ENCODE data around the gene TAOK3. TPM values are rescaled to one million over a fixed set of nuclear protein-coding genes. Genes with fewer than 3 reads are reported as not detected.

The TAOK3 gene
- polyA plus RNA-seq, 1 experiment = 18.3 TPM

DNA sequence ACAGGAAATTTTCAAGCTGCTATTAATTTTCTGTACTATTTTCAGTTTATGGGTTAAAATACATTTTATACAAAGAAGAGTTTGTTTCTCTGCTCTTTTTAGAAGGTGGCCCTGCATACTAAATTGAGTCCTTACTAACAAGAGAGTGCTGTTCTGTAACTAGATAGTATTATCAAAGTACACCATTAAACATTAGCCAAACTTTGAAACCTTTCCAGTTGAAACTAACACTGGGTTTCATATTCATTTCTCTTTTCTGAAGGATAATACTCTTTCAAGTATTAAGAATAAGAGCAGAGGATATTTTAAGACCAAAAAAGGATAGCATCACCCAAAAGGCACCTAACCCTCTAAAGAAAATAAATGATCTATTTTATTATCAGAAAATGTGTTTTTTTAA, 189.6 kb downstream of the TAOK3 start:
- Histone ChIP-seq H3K36me3 (ENCODE audit: control insufficient read depth, insufficient read depth, low read length) (peaks cover 5% of the 10 kb centered on the region), H3K27me3 (ENCODE audit: control insufficient read depth, insufficient read depth, low read length) (no peaks in the 10 kb centered on the region), H3K4me3 (ENCODE audit: low read depth, low read length) (no peak overlapping the region)
- CTCF ChIA-PET = interaction anchor here (0.7 to 9.3 kb wide), 4 partner anchors 13 to 205 kb away, joined by 3 to 226 read pairs (median 4); partner anchors contain the start of genes SUDS3 and TAOK3
- DNase-seq (ENCODE audit: low read depth) = no peak
- POLR2A ChIA-PET = interaction anchor here (0.7 kb wide), 1 partner anchor 18 kb away, joined by 3 read pairs; no protein-coding TSS in a partner anchor
- TF ChIP-seq, protein P1, sequence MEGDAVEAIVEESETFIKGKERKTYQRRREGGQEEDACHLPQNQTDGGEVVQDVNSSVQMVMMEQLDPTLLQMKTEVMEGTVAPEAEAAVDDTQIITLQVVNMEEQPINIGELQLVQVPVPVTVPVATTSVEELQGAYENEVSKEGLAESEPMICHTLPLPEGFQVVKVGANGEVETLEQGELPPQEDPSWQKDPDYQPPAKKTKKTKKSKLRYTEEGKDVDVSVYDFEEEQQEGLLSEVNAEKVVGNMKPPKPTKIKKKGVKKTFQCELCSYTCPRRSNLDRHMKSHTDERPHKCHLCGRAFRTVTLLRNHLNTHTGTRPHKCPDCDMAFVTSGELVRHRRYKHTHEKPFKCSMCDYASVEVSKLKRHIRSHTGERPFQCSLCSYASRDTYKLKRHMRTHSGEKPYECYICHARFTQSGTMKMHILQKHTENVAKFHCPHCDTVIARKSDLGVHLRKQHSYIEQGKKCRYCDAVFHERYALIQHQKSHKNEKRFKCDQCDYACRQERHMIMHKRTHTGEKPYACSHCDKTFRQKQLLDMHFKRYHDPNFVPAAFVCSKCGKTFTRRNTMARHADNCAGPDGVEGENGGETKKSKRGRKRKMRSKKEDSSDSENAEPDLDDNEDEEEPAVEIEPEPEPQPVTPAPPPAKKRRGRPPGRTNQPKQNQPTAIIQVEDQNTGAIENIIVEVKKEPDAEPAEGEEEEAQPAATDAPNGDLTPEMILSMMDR (IDR thresholded peaks at IDR 0.05; ENCODE audit: insufficient read depth, low read depth, low read length) = no peak

DNA sequence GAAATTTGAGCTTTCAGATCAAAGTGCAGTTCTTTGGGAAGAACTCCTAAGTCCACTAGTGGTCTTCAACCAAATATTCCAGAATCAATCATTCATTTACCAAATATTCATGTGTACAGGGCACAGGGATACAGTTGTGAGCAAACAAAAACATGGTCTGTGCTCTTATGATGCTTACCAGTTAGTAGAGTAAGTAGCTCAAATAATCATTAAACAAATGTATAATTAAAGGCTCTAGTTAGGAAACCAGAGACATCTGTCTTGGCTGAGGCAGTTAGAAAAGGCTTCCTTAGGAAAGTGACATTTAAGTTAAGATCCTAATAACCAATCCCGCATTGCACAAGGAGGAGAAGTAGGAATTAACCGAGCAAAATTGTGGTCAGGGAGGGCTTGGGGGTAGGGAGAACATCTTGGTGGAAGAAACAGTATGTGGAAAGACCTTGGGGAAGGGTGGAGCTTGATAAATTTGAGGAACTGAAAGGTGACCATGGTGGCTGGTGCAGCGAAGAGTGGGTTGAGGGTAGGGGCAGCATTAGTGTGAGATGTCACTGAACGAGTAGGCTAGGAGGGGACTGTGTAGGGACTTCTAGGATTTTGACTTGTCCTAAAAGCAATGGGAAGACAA, 196.8 kb downstream of the TAOK3 start:
- Histone ChIP-seq H3K27me3 (ENCODE audit: control insufficient read depth, insufficient read depth, low read length) (no peaks in the 10 kb centered on the region), H3K4me3 (ENCODE audit: low read depth, low read length) (no peak overlapping the region), H3K36me3 (ENCODE audit: control insufficient read depth, insufficient read depth, low read length) (peaks cover 10% of the 10 kb centered on the region)
- TF ChIP-seq, protein P1 (IDR thresholded peaks at IDR 0.05; ENCODE audit: insufficient read depth, low read depth, low read length) = no peak
- POLR2A ChIA-PET = no interaction called here
- CTCF ChIA-PET = interaction anchor here (0.7 to 2.7 kb wide), 7 partner anchors 8 to 301 kb away, joined by 3 to 20 read pairs (median 3); partner anchors contain the start of gene SUDS3
- DNase-seq (ENCODE audit: low read depth) = no peak

DNA sequence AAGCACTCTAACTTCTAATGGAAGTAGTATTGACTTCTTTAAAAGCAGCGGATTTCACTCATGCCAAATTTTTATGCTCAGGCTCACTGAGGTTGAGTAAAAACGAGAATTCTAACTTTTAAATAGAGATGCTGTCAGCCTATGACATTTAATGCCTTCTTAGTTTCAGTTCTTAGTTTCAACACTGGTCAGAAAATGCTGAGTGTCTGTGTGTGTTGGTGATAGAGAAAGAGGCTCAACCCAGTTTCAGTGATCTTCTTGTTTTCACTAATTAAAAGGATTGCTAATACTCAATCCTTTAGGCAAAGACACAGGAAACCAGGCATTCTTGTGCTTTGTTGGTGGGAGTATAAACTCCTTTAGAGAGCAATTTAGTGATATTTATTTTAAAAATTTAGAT, 205.8 kb downstream of the TAOK3 start:
- Histone ChIP-seq H3K27me3 (ENCODE audit: control insufficient read depth, insufficient read depth, low read length) (no peaks in the 10 kb centered on the region), H3K4me3 (ENCODE audit: low read depth, low read length) (no peak overlapping the region), H3K36me3 (ENCODE audit: control insufficient read depth, insufficient read depth, low read length) (peaks cover 2% of the 10 kb centered on the region; the same call in 1 of the 2 replicates)
- TF ChIP-seq, protein P1 (IDR thresholded peaks at IDR 0.05; ENCODE audit: insufficient read depth, low read depth, low read length) = no peak
- ChIA-PET POLR2A (no interaction called here), CTCF (interaction anchor here (1.4 to 5.9 kb wide), 3 partner anchors 9 to 210 kb away, joined by 3 to 53 read pairs (median 6); partner anchors contain the start of gene SUDS3)
- no peak for DNase-seq (ENCODE audit: low read depth)

DNA sequence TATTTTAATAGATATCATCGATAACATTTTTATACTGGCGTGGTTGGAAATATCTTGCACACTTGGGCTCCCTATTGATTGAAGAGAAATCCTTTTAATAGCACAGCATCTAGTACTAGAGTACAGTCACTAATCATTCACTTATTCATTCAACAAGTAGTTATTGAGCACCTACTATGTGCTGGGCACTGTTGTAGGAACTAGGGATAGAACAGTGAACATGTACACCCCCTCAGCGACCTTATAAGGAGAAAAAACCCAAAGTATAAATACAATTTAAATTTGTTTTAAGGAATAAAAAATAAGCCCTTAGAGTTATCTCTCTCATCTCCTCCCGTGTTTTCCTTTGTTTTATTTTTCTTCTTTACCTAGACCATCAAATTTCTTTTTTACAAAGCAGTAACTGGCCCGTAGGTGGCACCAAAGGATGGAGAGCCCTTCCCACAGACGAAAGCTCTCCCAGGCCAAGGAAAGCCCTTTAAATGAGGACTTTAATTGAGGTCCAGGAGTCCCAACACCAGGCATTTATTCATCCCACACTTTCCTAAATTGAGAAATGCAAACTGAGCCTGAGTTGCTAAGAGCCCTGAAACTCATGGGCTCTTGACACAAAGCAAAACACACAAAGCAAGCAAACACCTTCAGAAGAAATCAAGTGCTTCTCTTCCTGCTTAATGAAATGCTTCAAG, 207.8 kb downstream of the TAOK3 start:
- TF ChIP-seq, protein P1 (IDR thresholded peaks at IDR 0.05; ENCODE audit: insufficient read depth, low read depth, low read length) = peak; percentile 64
- H3K36me3 ChIP-seq (ENCODE audit: control insufficient read depth, insufficient read depth, low read length) = peaks cover 6% of the 10 kb centered on the region
- no peak for DNase-seq (ENCODE audit: low read depth)
- H3K27me3 ChIP-seq (ENCODE audit: control insufficient read depth, insufficient read depth, low read length) = no peaks in the 10 kb centered on the region
- no peak overlapping the region for H3K4me3 ChIP-seq (ENCODE audit: low read depth, low read length)
- ChIA-PET POLR2A (interaction anchor here (0.5 kb wide), 1 partner anchor 1364 kb away, joined by 3 read pairs; no protein-coding TSS in a partner anchor), CTCF (interaction anchor here (0.6 to 5.9 kb wide), 9 partner anchors 10 to 289 kb away, joined by 3 to 53 read pairs (median 3); partner anchors contain the start of gene SUDS3)

DNA sequence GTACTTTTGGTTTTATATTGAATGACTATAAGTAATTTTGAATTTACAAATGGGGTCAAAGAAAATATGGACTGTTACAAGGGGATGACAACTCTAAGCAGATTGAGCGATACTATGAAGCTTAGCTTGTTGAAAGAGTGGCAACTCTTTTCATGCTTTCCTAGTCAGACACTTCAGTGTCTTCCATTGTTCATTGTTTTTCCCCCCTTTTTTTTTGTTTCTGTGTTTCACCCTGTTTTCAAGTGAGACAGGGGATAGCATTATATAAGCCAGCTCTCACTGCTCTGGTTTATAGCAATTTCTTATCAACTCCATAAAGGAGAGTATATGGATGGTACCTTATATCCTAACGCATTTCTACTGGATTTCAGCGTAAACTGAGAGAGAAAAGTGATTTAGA, 212.2 kb downstream of the TAOK3 start:
- ChIA-PET CTCF (interaction anchor here (0.6 to 1.5 kb wide), 4 partner anchors 13 to 1498 kb away, joined by 3 to 5 read pairs (median 4); no protein-coding TSS in a partner anchor), POLR2A (no interaction called here)
- DNase-seq (ENCODE audit: low read depth) = no peak
- Histone ChIP-seq H3K27me3 (ENCODE audit: control insufficient read depth, insufficient read depth, low read length) (no peaks in the 10 kb centered on the region), H3K4me3 (ENCODE audit: low read depth, low read length) (no peak overlapping the region), H3K36me3 (ENCODE audit: control insufficient read depth, insufficient read depth, low read length) (peaks cover 6% of the 10 kb centered on the region)
- TF ChIP-seq, protein P1 (IDR thresholded peaks at IDR 0.05; ENCODE audit: insufficient read depth, low read depth, low read length) = no peak

Measured in BJ (cell line).